ENCODE measurements around the gene ARHGEF10L.

The ARHGEF10L gene

GRCh38 chr1:17610713-17611112 is 71.2 kb downstream of the ARHGEF10L start:
- no peak overlapping the region for H3K27ac Mint-ChIP-seq
- DNase-seq (no peak), ATAC-seq (no peak)
- no peak overlapping the region for H3K4me3 Mint-ChIP-seq
- H3K36me3 Mint-ChIP-seq (ENCODE audit: low read depth): no peaks in the 10 kb centered on the region
- H3K9me3 Mint-ChIP-seq: no peaks in the 10 kb centered on the region
- no peaks in the 10 kb centered on the region for H3K4me1 Mint-ChIP-seq
- H3K27me3 Mint-ChIP-seq: peaks cover 2% of the 10 kb centered on the region

GRCh38 chr1:17611991-17612390 is 72.5 kb downstream of the ARHGEF10L start:
- no peaks in the 10 kb centered on the region for H3K4me1 Mint-ChIP-seq
- ATAC-seq: no peak
- peaks cover 2% of the 10 kb centered on the region for H3K27me3 Mint-ChIP-seq
- no peaks in the 10 kb centered on the region for H3K36me3 Mint-ChIP-seq (ENCODE audit: low read depth)
- H3K9me3 Mint-ChIP-seq: no peaks in the 10 kb centered on the region
- no peak for DNase-seq
- no peak overlapping the region for H3K27ac Mint-ChIP-seq
- no peak overlapping the region for H3K4me3 Mint-ChIP-seq

GRCh38 chr1:17612831-17613230 is 73.3 kb downstream of the ARHGEF10L start:
- DNase-seq: no peak
- H3K36me3 Mint-ChIP-seq (ENCODE audit: low read depth): no peaks in the 10 kb centered on the region
- peaks cover 2% of the 10 kb centered on the region for H3K27me3 Mint-ChIP-seq
- no peak overlapping the region for H3K4me3 Mint-ChIP-seq
- no peak overlapping the region for H3K27ac Mint-ChIP-seq
- H3K4me1 Mint-ChIP-seq: no peaks in the 10 kb centered on the region
- ATAC-seq: no peak
- H3K9me3 Mint-ChIP-seq: no peaks in the 10 kb centered on the region

GRCh38 chr1:17614586-17614985 is 75.1 kb downstream of the ARHGEF10L start:
- ATAC-seq: no peak
- Mint-ChIP-seq H3K27ac (no peak overlapping the region), H3K9me3 (no peaks in the 10 kb centered on the region), H3K4me1 (no peaks in the 10 kb centered on the region), H3K36me3 (ENCODE audit: low read depth) (no peaks in the 10 kb centered on the region), H3K27me3 (peaks cover 6% of the 10 kb centered on the region), H3K4me3 (no peak overlapping the region)
- DNase-seq: no peak

- Mint-ChIP-seq H3K36me3 (ENCODE audit: low read depth) (no peaks in the 10 kb centered on the region), H3K4me1 (no peaks in the 10 kb centered on the region), H3K27me3 (peaks cover 7% of the 10 kb centered on the region), H3K4me3 (no peak overlapping the region), H3K27ac (no peak overlapping the region), H3K9me3 (no peaks in the 10 kb centered on the region)
- ATAC-seq: no peak
- DNase-seq: no peak
Measured at GRCh38 chr1:17615157-17615556, 75.7 kb downstream of the ARHGEF10L start.

- ATAC-seq (no peak), DNase-seq (no peak)
- H3K4me1 Mint-ChIP-seq: no peaks in the 10 kb centered on the region
- no peaks in the 10 kb centered on the region for H3K9me3 Mint-ChIP-seq
- H3K4me3 Mint-ChIP-seq: no peak overlapping the region
- H3K36me3 Mint-ChIP-seq (ENCODE audit: low read depth): no peaks in the 10 kb centered on the region
- H3K27ac Mint-ChIP-seq: no peak overlapping the region
- H3K27me3 Mint-ChIP-seq: peaks cover 10% of the 10 kb centered on the region
Measured at GRCh38 chr1:17615959-17616358, 76.5 kb downstream of the ARHGEF10L start.

- Mint-ChIP-seq H3K9me3 (no peaks in the 10 kb centered on the region), H3K4me1 (no peaks in the 10 kb centered on the region), H3K4me3 (no peak overlapping the region), H3K27me3 (peaks cover 10% of the 10 kb centered on the region), H3K36me3 (ENCODE audit: low read depth) (no peaks in the 10 kb centered on the region), H3K27ac (no peak overlapping the region)
- no peak for ATAC-seq
- no peak for DNase-seq
Measured at GRCh38 chr1:17616731-17617279, 77.3 kb downstream of the ARHGEF10L start.

- H3K27me3 Mint-ChIP-seq: peaks cover 10% of the 10 kb centered on the region
- H3K4me1 Mint-ChIP-seq: no peaks in the 10 kb centered on the region
- DNase-seq (no peak), ATAC-seq (no peak)
- H3K9me3 Mint-ChIP-seq: no peaks in the 10 kb centered on the region
- H3K4me3 Mint-ChIP-seq: no peak overlapping the region
- H3K36me3 Mint-ChIP-seq (ENCODE audit: low read depth): no peaks in the 10 kb centered on the region
- no peak overlapping the region for H3K27ac Mint-ChIP-seq
Measured at GRCh38 chr1:17617787-17618557, 78.5 kb downstream of the ARHGEF10L start.

GRCh38 chr1:17618558-17619247 is 79.2 kb downstream of the ARHGEF10L start:
- no peaks in the 10 kb centered on the region for H3K4me1 Mint-ChIP-seq
- DNase-seq: no peak
- no peak for ATAC-seq

GRCh38 chr1:17620448-17620847 is 81.0 kb downstream of the ARHGEF10L start:
- no peak for ATAC-seq
- no peaks in the 10 kb centered on the region for H3K4me1 Mint-ChIP-seq
- H3K9me3 Mint-ChIP-seq: no peaks in the 10 kb centered on the region
- H3K27me3 Mint-ChIP-seq: peaks cover 8% of the 10 kb centered on the region
- H3K36me3 Mint-ChIP-seq (ENCODE audit: low read depth): no peaks in the 10 kb centered on the region
- no peak overlapping the region for H3K27ac Mint-ChIP-seq
- no peak overlapping the region for H3K4me3 Mint-ChIP-seq
- DNase-seq: no peak

More at GRCh38 chr1:17618558-17619247, 79.2 kb downstream of the ARHGEF10L start:
- Mint-ChIP-seq H3K9me3 (no peaks in the 10 kb centered on the region), H3K36me3 (ENCODE audit: low read depth) (no peaks in the 10 kb centered on the region), H3K4me3 (no peak overlapping the region), H3K27ac (no peak overlapping the region), H3K27me3 (peaks cover 10% of the 10 kb centered on the region)

GRCh38 chr1:17621691-17622090 is 82.2 kb downstream of the ARHGEF10L start:
- Mint-ChIP-seq H3K27ac (no peak overlapping the region), H3K4me1 (no peaks in the 10 kb centered on the region), H3K27me3 (peaks cover 8% of the 10 kb centered on the region), H3K9me3 (no peaks in the 10 kb centered on the region), H3K36me3 (ENCODE audit: low read depth) (no peaks in the 10 kb centered on the region), H3K4me3 (no peak overlapping the region)
- no peak for DNase-seq
- ATAC-seq: no peak

GRCh38 chr1:17622823-17623222 is 83.3 kb downstream of the ARHGEF10L start:
- Mint-ChIP-seq H3K27me3 (peaks cover 8% of the 10 kb centered on the region), H3K4me3 (no peak overlapping the region), H3K9me3 (no peaks in the 10 kb centered on the region), H3K36me3 (ENCODE audit: low read depth) (no peaks in the 10 kb centered on the region), H3K4me1 (no peaks in the 10 kb centered on the region), H3K27ac (no peak overlapping the region)
- ATAC-seq (no peak), DNase-seq (no peak)

- DNase-seq (no peak), ATAC-seq (no peak)
- H3K4me3 Mint-ChIP-seq: no peak overlapping the region
- no peaks in the 10 kb centered on the region for H3K36me3 Mint-ChIP-seq (ENCODE audit: low read depth)
- H3K9me3 Mint-ChIP-seq: no peaks in the 10 kb centered on the region
- no peak overlapping the region for H3K27ac Mint-ChIP-seq
- H3K4me1 Mint-ChIP-seq: no peaks in the 10 kb centered on the region
- H3K27me3 Mint-ChIP-seq: peaks cover 4% of the 10 kb centered on the region
Measured at GRCh38 chr1:17624611-17625233, 85.2 kb downstream of the ARHGEF10L start.

- no peak overlapping the region for H3K27ac Mint-ChIP-seq
- H3K9me3 Mint-ChIP-seq: no peaks in the 10 kb centered on the region
- H3K4me1 Mint-ChIP-seq: no peaks in the 10 kb centered on the region
- ATAC-seq (no peak), DNase-seq (no peak)
- H3K4me3 Mint-ChIP-seq: no peak overlapping the region
- H3K27me3 Mint-ChIP-seq: no peaks in the 10 kb centered on the region
- H3K36me3 Mint-ChIP-seq (ENCODE audit: low read depth): no peaks in the 10 kb centered on the region
Measured at GRCh38 chr1:17627239-17628052, 87.9 kb downstream of the ARHGEF10L start.

All from activated naive CD8-positive, alpha-beta T cell treated with anti-CD3 and anti-CD28 coated beads, Interleukin-2, amount 50 U/mL, for 24 hours (primary cell).